K562 (cell line): ENCODE measurements around the gene USP11. TPM values are rescaled to one million over a fixed set of nuclear protein-coding genes. Genes with fewer than 3 reads are reported as not detected.

ENCODE experiments used
- DACH1 ChIP-seq: fragments of 450-650 bp; IDR thresholded peaks from 2 replicates; pipeline ENCODE4 v1.6.1; 2018; ENCODE audit not compliant: partially characterized antibody
- E2F6 ChIP-seq, 2 experiments: IDR thresholded peaks; 2 replicates each; pipeline ENCODE4 v1.6.1; 2011; ENCODE audit warnings: borderline replicate concordance in 1 of 2, control low read depth in 1 of 2, low read depth in 1 of 2, low read length in 1 of 2, mild to moderate bottlenecking in 1 of 2, mixed read lengths in 1 of 2, moderate library complexity in 1 of 2; ENCODE audit not compliant: insufficient read depth in 1 of 2, insufficient read length in 1 of 2, poor library complexity in 1 of 2, severe bottlenecking in 1 of 2; ENCODE audit errors: extremely low read depth in 1 of 2
- ELF1 ChIP-seq: fragments of 200-800 bp; sonication (Bioruptor generic); IDR thresholded peaks from 2 replicates; pipeline ENCODE4 v1.6.1; 2016; ENCODE audit warnings: missing genetic modification characterization, missing compliant biosample characterization
- EP400 ChIP-seq: fragments of 450-650 bp; IDR thresholded peaks from 2 replicates; pipeline ENCODE4 v1.6.1; 2017; ENCODE audit warnings: antibody characterized with exemption, mild to moderate bottlenecking, moderate library complexity
- ETV1 ChIP-seq: fragments of 450-650 bp; conservative IDR thresholded peaks from 2 replicates; pipeline ENCODE4 v1.6.1; 2016; ENCODE audit warnings: missing genetic modification characterization, control low read depth, low read depth, missing compliant biosample characterization
- FIP1L1 ChIP-seq: fragments of 200-400 bp; formaldehyde crosslinking; IDR thresholded peaks from 2 replicates; pipeline ENCODE4 v1.6.1; 2018; ENCODE audit warnings: mild to moderate bottlenecking, low read depth, low read length; ENCODE audit not compliant: poor library complexity, severe bottlenecking
- L3MBTL2 ChIP-seq: fragments of 450-650 bp; IDR thresholded peaks from 2 replicates; pipeline ENCODE4 v1.6.1; 2016; ENCODE audit warnings: mild to moderate bottlenecking, moderate library complexity
- NFYB ChIP-seq: IDR thresholded peaks from 2 replicates; pipeline ENCODE4 v1.6.1; 2011; ENCODE audit warnings: mild to moderate bottlenecking, moderate library complexity; ENCODE audit not compliant: insufficient read length; ENCODE audit errors: extremely low read depth
- NKRF ChIP-seq: fragments of 450-650 bp; IDR thresholded peaks from 2 replicates; pipeline ENCODE4 v1.6.1; 2016; ENCODE audit warnings: borderline replicate concordance
- NR4A1 ChIP-seq, 2 experiments: fragments of 250-450 bp in 1 of 2; fragments of 450-650 bp in 1 of 2; sonication (Bioruptor Pico) in 1 of 2; IDR thresholded peaks; 2 replicates each; pipeline versions ENCODE4 v1.4.0 to v1.6.1; 2016 to 2020; ENCODE audit warnings: mild to moderate bottlenecking in 2 of 2, missing compliant biosample characterization in 1 of 2, missing genetic modification characterization in 1 of 2, moderate library complexity in 1 of 2
- POLR2AphosphoS2 ChIP-seq: IDR thresholded peaks from 2 replicates; pipeline ENCODE4 v1.6.1; 2012; ENCODE audit warnings: low read length, improper control_type of control experiment
- POLR2B ChIP-seq: fragments of 450-650 bp; IDR thresholded peaks from 2 replicates; pipeline ENCODE4 v1.6.1; 2018; ENCODE audit warnings: low read depth; ENCODE audit not compliant: partially characterized antibody
- RHOXF2B ChIP-seq: fragments of 250-450 bp; sonication (Bioruptor Pico); conservative IDR thresholded peaks from 2 replicates; pipeline ENCODE4 v1.5.1; 2021
- SUPT5H ChIP-seq: fragments of 450-650 bp; IDR thresholded peaks from 2 replicates; pipeline ENCODE4 v1.6.1; 2016
- TAF1 ChIP-seq: IDR thresholded peaks from 2 replicates; pipeline ENCODE4 v1.6.1; 2011; ENCODE audit warnings: mild to moderate bottlenecking, low read length, moderate library complexity; ENCODE audit not compliant: insufficient read depth, control insufficient read depth, severe bottlenecking; ENCODE audit errors: extremely low read depth
- TEAD1 ChIP-seq, 2 experiments: fragments of 450-650 bp in 1 of 2; sonication (generic) in 1 of 2; formaldehyde crosslinking; IDR thresholded peaks; 2 replicates each; pipeline versions ENCODE4 v1.4.0 to v1.8.0; 2020 to 2022; ENCODE audit warnings: mild to moderate bottlenecking in 2 of 2, missing genetic modification reagents in 1 of 2
- ZBTB43 ChIP-seq: sonication (generic); formaldehyde crosslinking; IDR thresholded peaks from 2 replicates; pipeline ENCODE4 v1.8.0; 2023; ENCODE audit warnings: mild to moderate bottlenecking, missing genetic modification reagents
- ZNF592 ChIP-seq: fragments of 450-650 bp; IDR thresholded peaks from 2 replicates; pipeline ENCODE4 v1.6.1; 2017; ENCODE audit warnings: antibody characterized with exemption, mild to moderate bottlenecking
- ZNF696 ChIP-seq: fragments of 250-450 bp; sonication (Bioruptor Pico); conservative IDR thresholded peaks from 2 replicates; pipeline ENCODE4 v1.4.0; 2020; ENCODE audit warnings: mild to moderate bottlenecking, moderate library complexity
- polyA plus RNA-seq, 8 experiments: library from polyadenylated mRNA; depleted of rRNA in 4 of 8; stranded (reverse) in 5 of 8; unstranded in 3 of 8; fragments of >200 nt; fragmentation: Nextera tagmentation in 2 of 8; fragmentation: Illumina TruSeq in 1 of 8; extraction: Ambion mirVana in 2 of 8; extraction: Trizol in 1 of 8; gene quantifications; 2 replicates each; pipeline versions ENCODE4 v1.2.1 to v1.2.3, GENCODE V29; 2011 to 2014; ENCODE audit warnings: inconsistent platforms in 1 of 8, missing spikeins in 1 of 8
- total RNA-seq, 7 experiments: library from RNA; depleted of rRNA in 6 of 7; stranded (reverse); fragments of >200 nt in 6 of 7; fragmentation: Illumina TruSeq in 2 of 7; extraction: Trizol in 2 of 7; gene quantifications; 2 replicates each; pipeline versions ENCODE4 v1.2.1 to v1.2.3, GENCODE V29; 2011 to 2021; ENCODE audit warnings: low replicate concordance in 1 of 7

USP11 gene
- total and polyA plus RNA-seq, 9 of the 15 experiments (the other 6 are each of a cell fraction or from before 2014, with no cell fraction given), result 2.5 to 29.0 (median 11.7) TPM

GRCh38 chrX:47232803-47233332, at the start of gene USP11 (continued):
- peak; percentile 67 for TF ChIP-seq ZNF592
- TF ChIP-seq ELF1 (tag), result peak; percentile 78
- TF ChIP-seq POLR2AphosphoS2, result no peak
- TF ChIP-seq SUPT5H, result peak; percentile 77
- TF ChIP-seq DACH1, result no peak
- no peak for TF ChIP-seq ZNF696 (CRISPR knock-in tag)
- TF ChIP-seq RHOXF2B (CRISPR knock-in tag), result no peak
- TF ChIP-seq E2F6 (IDR thresholded peaks at IDR 0.05; ENCODE audit: borderline replicate concordance in 1 of 2, extremely low read depth in 1 of 2, insufficient read depth in 1 of 2, insufficient read length in 1 of 2, low read depth in 1 of 2, low read length in 1 of 2, poor library complexity in 1 of 2, severe bottlenecking in 1 of 2), result peak; percentile 10 to 68
- peak; percentile 40 for TF ChIP-seq TAF1
- peak; percentile 55 for TF ChIP-seq POLR2B
- TF ChIP-seq NKRF, result peak; percentile 41; the same call in 1 of the 2 replicates
- TF ChIP-seq FIP1L1, result peak; percentile 39
- peak; percentile 52 for TF ChIP-seq L3MBTL2
- TF ChIP-seq NR4A1 (CRISPR knock-in tag; IDR thresholded peaks at IDR 0.05), result 0 out of 2 replicates have a peak, but pooled peaks have one; percentile 53
- TF ChIP-seq NR4A1 (tag; IDR thresholded peaks at IDR 0.05), result 0 out of 2 replicates have a peak, but pooled peaks have one; percentile 17
- TF ChIP-seq NFYB, result no peak
- 0 out of 4 replicates have a peak, but pooled peaks of 1 of the 2 experiments have one; percentile 25 for TF ChIP-seq TEAD1 (CRISPR knock-in tag; IDR thresholded peaks at IDR 0.05)
- TF ChIP-seq ZBTB43 (CRISPR knock-in tag), result no peak
- TF ChIP-seq ETV1 (tag), result peak; percentile 55
- TF ChIP-seq EP400, result peak; percentile 68
